SK-N-SH treated with all-trans-retinoic acid at 6 μM for 48 hours (cell line): ENCODE measurements around the gene TMEM207.

Source experiments
- ATAC-seq: fragments of 200-7000 bp; cut with Tn5 transposase; 3 replicates; pipeline ENCODE4 v1.9.1; 2020; ENCODE audit warnings: mild to moderate bottlenecking, moderate library complexity
- ARNTL ChIP-seq: fragments of 450-650 bp; formaldehyde crosslinking; IDR thresholded peaks from 2 replicates; pipeline ENCODE4 v1.5.0; 2020; ENCODE audit warnings: low read depth, mild to moderate bottlenecking, moderate library complexity, borderline replicate concordance
- BACH2 ChIP-seq: fragments of 250-450 bp; sonication (Bioruptor Pico); IDR thresholded peaks from 2 replicates; pipeline ENCODE4 v1.9.0; 2021; ENCODE audit warnings: mild to moderate bottlenecking, borderline replicate concordance
- CSDC2 ChIP-seq: fragments of 250-450 bp; sonication (Bioruptor Pico); IDR thresholded peaks from 2 replicates; pipeline ENCODE4 v1.5.0; 2020; ENCODE audit warnings: mild to moderate bottlenecking, moderate library complexity
- ESRRG ChIP-seq: fragments of 250-450 bp; sonication (Bioruptor Pico); IDR thresholded peaks from 2 replicates; pipeline ENCODE4 v1.6.1; 2021; ENCODE audit warnings: mild to moderate bottlenecking
- GLIS3 ChIP-seq: fragments of 250-450 bp; sonication (Bioruptor Pico); IDR thresholded peaks from 2 replicates; pipeline ENCODE4 v1.5.0; 2020; ENCODE audit warnings: mild to moderate bottlenecking, moderate library complexity
- ISL1 ChIP-seq: fragments of 250-450 bp; sonication (Bioruptor Pico); IDR thresholded peaks from 2 replicates; pipeline ENCODE4 v2.1.2; 2022; ENCODE audit warnings: mild to moderate bottlenecking, moderate library complexity
- OSR1 ChIP-seq: fragments of 250-450 bp; sonication (Bioruptor Pico); IDR thresholded peaks from 2 replicates; pipeline ENCODE4 v1.8.0; 2022; ENCODE audit warnings: moderate library complexity, mild to moderate bottlenecking, inconsistent platforms
- PATZ1 ChIP-seq: fragments of 250-450 bp; sonication (Bioruptor Pico); IDR thresholded peaks from 2 replicates; pipeline ENCODE4 v1.8.0; 2020; ENCODE audit warnings: mild to moderate bottlenecking, moderate library complexity, borderline replicate concordance
- PPARA ChIP-seq: fragments of 250-450 bp; sonication (Bioruptor Pico); IDR thresholded peaks from 2 replicates; pipeline ENCODE4 v1.5.0; 2020; ENCODE audit warnings: mild to moderate bottlenecking, borderline replicate concordance
- RARB ChIP-seq: fragments of 250-450 bp; sonication (Bioruptor Pico); IDR thresholded peaks from 2 replicates; pipeline ENCODE4 v1.8.0; 2021; ENCODE audit warnings: mild to moderate bottlenecking, moderate library complexity
- SNAI2 ChIP-seq: fragments of 250-450 bp; sonication (Bioruptor Pico); IDR thresholded peaks from 2 replicates; pipeline ENCODE4 v1.5.0; 2020; ENCODE audit warnings: mild to moderate bottlenecking, moderate library complexity
- TCF4 ChIP-seq: fragments of 250-450 bp; sonication (Bioruptor Pico); IDR thresholded peaks from 2 replicates; pipeline ENCODE4 v1.8.0; 2021; ENCODE audit warnings: mild to moderate bottlenecking, moderate library complexity, borderline replicate concordance
- ZC3H10 ChIP-seq: fragments of 250-450 bp; sonication (Bioruptor Pico); IDR thresholded peaks from 2 replicates; pipeline ENCODE4 v1.5.1; 2021; ENCODE audit warnings: mild to moderate bottlenecking, moderate library complexity
- ZFP3 ChIP-seq: fragments of 250-450 bp; sonication (Bioruptor Pico); IDR thresholded peaks from 2 replicates; pipeline ENCODE4 v1.5.0; 2020; ENCODE audit warnings: mild to moderate bottlenecking, moderate library complexity
- ZFP30 ChIP-seq: fragments of 450-650 bp; formaldehyde crosslinking; IDR thresholded peaks from 2 replicates; pipeline ENCODE4 v1.5.0; 2022; ENCODE audit warnings: mild to moderate bottlenecking, moderate library complexity
- ZNF565 ChIP-seq: fragments of 450-650 bp; formaldehyde crosslinking; conservative IDR thresholded peaks from 2 replicates; pipeline ENCODE4 v1.5.0; 2020; ENCODE audit warnings: low read depth, mild to moderate bottlenecking, moderate library complexity
- ZNF70 ChIP-seq: fragments of 450-650 bp; formaldehyde crosslinking; IDR thresholded peaks from 2 replicates; pipeline ENCODE4 v1.5.0; 2020; ENCODE audit warnings: mild to moderate bottlenecking, moderate library complexity
- ZNF8 ChIP-seq: fragments of 450-650 bp; formaldehyde crosslinking; IDR thresholded peaks from 2 replicates; pipeline ENCODE4 v1.5.0; 2020; ENCODE audit warnings: mild to moderate bottlenecking, moderate library complexity
- TF ChIP-seq, protein P1 (sequence below): fragments of 250-450 bp; sonication (Bioruptor Pico); IDR thresholded peaks from 2 replicates; pipeline ENCODE4 v1.5.1; 2021; ENCODE audit warnings: mild to moderate bottlenecking, moderate library complexity
- TF ChIP-seq, protein P2 (sequence below): fragments of 250-450 bp; sonication (Bioruptor Pico); IDR thresholded peaks from 2 replicates; pipeline ENCODE4 v1.5.1; 2020; ENCODE audit warnings: low read depth, mild to moderate bottlenecking, moderate library complexity
- TF ChIP-seq, protein P3 (sequence below): fragments of 250-450 bp; sonication (Bioruptor Pico); IDR thresholded peaks from 2 replicates; pipeline ENCODE4 v1.5.0; 2020; ENCODE audit warnings: mild to moderate bottlenecking, moderate library complexity

The TMEM207 gene

GRCh38 chr3:190496859-190497258 lies 47.2 kb upstream of the TMEM207 start (continued):
- no peak for TF ChIP-seq PATZ1 (CRISPR knock-in tag)

DNA sequence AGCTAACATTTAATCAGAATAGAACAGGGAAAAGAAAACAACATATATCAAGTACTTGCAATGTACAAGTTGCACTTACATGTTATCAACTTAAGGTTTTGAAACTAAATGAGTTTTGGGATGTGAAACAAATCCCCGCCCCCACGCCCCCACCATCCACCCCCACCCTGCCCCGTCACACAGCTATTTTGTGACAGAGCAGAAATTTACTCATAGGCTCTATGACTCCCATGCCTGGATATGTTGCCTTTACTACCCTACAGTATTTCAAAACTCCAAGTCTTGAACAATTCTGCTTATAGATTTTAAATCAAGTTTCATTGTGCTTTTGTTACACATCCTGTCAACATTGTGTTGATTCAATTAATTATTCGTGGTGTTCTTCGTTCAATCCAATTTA lies 46.1 kb upstream of the TMEM207 start:
- ATAC-seq, result no peak
- TF ChIP-seq SNAI2, result no peak
- TF ChIP-seq, protein P1, sequence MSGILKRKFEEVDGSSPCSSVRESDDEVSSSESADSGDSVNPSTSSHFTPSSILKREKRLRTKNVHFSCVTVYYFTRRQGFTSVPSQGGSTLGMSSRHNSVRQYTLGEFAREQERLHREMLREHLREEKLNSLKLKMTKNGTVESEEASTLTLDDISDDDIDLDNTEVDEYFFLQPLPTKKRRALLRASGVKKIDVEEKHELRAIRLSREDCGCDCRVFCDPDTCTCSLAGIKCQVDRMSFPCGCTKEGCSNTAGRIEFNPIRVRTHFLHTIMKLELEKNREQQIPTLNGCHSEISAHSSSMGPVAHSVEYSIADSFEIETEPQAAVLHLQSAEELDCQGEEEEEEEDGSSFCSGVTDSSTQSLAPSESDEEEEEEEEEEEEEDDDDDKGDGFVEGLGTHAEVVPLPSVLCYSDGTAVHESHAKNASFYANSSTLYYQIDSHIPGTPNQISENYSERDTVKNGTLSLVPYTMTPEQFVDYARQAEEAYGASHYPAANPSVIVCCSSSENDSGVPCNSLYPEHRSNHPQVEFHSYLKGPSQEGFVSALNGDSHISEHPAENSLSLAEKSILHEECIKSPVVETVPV (CRISPR knock-in tag), result no peak
- no peak for TF ChIP-seq PATZ1 (CRISPR knock-in tag)
- TF ChIP-seq, protein P2, sequence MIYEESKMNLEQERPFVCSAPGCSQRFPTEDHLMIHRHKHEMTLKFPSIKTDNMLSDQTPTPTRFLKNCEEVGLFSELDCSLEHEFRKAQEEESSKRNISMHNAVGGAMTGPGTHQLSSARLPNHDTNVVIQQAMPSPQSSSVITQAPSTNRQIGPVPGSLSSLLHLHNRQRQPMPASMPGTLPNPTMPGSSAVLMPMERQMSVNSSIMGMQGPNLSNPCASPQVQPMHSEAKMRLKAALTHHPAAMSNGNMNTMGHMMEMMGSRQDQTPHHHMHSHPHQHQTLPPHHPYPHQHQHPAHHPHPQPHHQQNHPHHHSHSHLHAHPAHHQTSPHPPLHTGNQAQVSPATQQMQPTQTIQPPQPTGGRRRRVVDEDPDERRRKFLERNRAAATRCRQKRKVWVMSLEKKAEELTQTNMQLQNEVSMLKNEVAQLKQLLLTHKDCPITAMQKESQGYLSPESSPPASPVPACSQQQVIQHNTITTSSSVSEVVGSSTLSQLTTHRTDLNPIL, result no peak
- TF ChIP-seq ISL1, result no peak
- no peak for TF ChIP-seq ZFP30
- TF ChIP-seq RARB (CRISPR knock-in tag), result no peak
- no peak for TF ChIP-seq ESRRG (CRISPR knock-in tag)
- no peak for TF ChIP-seq GLIS3 (CRISPR knock-in tag)

DNA sequence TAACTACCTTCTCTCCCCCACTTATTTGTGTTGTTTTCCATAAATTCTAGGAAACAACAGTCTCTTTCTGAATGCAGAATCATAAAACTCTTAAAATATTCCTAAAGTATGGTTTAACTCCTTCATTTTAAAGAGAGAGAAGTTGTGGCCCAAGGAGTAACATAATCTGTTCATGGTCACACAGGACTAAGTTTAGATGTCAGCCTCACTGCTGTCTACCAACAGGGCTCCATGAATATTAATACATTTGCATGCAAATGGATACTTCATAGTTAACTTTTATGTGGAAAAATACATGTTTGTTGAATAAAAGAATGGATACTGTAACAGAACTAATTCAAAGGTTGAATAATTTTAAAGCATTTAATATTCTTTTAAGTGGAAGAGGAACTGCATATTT lies 45.7 kb upstream of the TMEM207 start:
- TF ChIP-seq, protein P3, sequence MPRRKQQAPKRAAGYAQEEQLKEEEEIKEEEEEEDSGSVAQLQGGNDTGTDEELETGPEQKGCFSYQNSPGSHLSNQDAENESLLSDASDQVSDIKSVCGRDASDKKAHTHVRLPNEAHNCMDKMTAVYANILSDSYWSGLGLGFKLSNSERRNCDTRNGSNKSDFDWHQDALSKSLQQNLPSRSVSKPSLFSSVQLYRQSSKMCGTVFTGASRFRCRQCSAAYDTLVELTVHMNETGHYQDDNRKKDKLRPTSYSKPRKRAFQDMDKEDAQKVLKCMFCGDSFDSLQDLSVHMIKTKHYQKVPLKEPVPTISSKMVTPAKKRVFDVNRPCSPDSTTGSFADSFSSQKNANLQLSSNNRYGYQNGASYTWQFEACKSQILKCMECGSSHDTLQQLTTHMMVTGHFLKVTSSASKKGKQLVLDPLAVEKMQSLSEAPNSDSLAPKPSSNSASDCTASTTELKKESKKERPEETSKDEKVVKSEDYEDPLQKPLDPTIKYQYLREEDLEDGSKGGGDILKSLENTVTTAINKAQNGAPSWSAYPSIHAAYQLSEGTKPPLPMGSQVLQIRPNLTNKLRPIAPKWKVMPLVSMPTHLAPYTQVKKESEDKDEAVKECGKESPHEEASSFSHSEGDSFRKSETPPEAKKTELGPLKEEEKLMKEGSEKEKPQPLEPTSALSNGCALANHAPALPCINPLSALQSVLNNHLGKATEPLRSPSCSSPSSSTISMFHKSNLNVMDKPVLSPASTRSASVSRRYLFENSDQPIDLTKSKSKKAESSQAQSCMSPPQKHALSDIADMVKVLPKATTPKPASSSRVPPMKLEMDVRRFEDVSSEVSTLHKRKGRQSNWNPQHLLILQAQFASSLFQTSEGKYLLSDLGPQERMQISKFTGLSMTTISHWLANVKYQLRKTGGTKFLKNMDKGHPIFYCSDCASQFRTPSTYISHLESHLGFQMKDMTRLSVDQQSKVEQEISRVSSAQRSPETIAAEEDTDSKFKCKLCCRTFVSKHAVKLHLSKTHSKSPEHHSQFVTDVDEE (CRISPR knock-in tag), result no peak
- TF ChIP-seq ZNF70 (CRISPR knock-in tag), result no peak
- no peak for TF ChIP-seq GLIS3 (CRISPR knock-in tag)
- TF ChIP-seq, protein P1 (CRISPR knock-in tag), result no peak
- no peak for TF ChIP-seq ZC3H10 (CRISPR knock-in tag)
- TF ChIP-seq OSR1 (CRISPR knock-in tag), result no peak
- no peak for TF ChIP-seq BACH2 (CRISPR knock-in tag)
- TF ChIP-seq ISL1, result no peak
- no peak for TF ChIP-seq ESRRG (CRISPR knock-in tag)
- no peak for TF ChIP-seq CSDC2 (CRISPR knock-in tag)

GRCh38 chr3:190494907-190495306 lies 45.2 kb upstream of the TMEM207 start:
- ATAC-seq, result no peak
- TF ChIP-seq TCF4 (CRISPR knock-in tag) (no peak), ZFP30 (no peak), ZNF565 (no peak), GLIS3 (CRISPR knock-in tag) (no peak), PPARA (CRISPR knock-in tag) (no peak), PATZ1 (CRISPR knock-in tag) (no peak), ZNF8 (CRISPR knock-in tag) (no peak), ZFP3 (CRISPR knock-in tag) (no peak), RARB (CRISPR knock-in tag) (no peak), ARNTL (CRISPR knock-in tag) (no peak), OSR1 (CRISPR knock-in tag) (no peak), SNAI2 (no peak), ZC3H10 (CRISPR knock-in tag) (no peak), BACH2 (CRISPR knock-in tag) (no peak)
- TF ChIP-seq, protein P1 (CRISPR knock-in tag), result no peak

More for the DNA sequence above, 45.7 kb upstream of the TMEM207 start:
- no peak for ATAC-seq
